Fibroblast of skin of back (primary cell): Measurements from ENCODE around the gene CMTM5.
"Not testable (repeated sequence)": the region's sequence is repeated elsewhere in the genome, so short reads cannot be mapped to it uniquely, and the experiment has no call there.

ENCODE experiments used
- DNase-seq: peaks from one replicate; pipeline ENCODE4 v3.0.0-alpha.2; 2013

Gene CMTM5

DNA sequence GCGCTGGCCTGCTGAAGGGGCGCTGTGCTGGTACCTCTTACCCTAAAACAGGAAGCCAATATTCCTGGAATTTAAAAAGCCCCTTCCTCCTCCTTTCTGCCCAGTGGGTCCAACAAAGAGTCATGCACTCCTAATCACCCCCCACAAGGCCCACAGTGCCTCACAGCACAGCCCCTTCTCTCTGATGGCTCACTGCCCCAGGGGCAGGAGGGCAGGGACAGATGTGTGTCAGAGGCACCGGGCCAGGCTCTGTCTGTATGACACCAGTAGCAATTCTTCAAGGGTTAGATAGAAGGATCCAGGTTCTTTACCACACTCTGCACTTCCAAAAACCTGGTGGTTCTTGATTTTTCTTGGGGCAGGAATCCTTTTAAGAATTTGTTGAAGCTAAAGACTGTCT lies 22.3 kb downstream of the CMTM5 start:
- no peak for DNase-seq

DNA sequence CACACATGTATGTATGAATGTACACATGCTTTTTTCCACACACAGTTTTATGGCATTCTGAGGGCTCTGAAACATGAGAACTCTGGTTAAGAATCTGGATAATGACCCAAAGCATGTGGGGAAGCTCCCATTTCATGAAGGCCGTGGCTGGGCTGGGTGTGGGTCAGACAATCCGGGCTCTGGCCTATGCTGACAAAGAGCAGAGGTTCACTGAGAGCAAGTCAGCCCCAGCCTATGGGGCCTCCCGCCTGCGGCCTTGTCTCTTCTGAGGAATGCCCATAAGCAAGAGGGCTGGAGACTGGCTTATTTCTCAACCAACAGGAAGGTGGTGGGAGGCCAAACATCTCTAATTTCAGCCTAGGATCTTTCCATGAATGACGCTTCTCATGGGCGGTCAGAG lies 22.7 kb downstream of the CMTM5 start:
- DNase-seq, result no peak

DNA sequence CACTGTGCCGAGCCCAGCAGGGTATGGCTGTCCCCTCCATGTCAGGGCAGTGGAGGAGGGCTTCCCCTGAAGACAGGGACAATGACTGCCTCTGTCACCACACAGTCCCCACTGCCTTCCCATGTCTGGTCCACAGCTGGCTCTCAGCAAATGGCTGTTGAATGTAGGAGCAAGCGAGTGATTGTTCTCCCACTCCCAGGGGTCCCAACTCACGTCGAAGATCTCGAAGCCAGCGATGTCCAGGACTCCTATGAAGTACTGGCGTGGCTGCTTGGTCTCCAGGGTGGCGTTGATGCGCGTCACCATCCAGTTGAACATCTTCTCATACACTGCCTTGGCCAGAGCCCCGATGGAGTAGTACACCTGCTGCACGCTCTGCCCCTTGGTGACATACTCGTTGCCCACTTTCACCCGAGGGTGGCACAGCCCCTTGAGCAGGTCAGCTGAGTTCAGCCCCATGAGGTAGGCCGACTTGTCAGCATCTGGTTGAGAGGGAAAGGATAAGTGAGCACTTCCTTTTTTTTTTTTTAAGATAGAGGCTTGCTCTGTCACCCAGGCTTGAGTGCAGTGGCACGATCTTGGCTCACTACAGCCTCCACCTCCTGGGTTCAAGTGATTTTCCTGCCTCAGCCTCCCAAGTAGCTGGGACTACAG lies 23.8 kb downstream of the CMTM5 start:
- DNase-seq, result not testable (repeated sequence)

DNA sequence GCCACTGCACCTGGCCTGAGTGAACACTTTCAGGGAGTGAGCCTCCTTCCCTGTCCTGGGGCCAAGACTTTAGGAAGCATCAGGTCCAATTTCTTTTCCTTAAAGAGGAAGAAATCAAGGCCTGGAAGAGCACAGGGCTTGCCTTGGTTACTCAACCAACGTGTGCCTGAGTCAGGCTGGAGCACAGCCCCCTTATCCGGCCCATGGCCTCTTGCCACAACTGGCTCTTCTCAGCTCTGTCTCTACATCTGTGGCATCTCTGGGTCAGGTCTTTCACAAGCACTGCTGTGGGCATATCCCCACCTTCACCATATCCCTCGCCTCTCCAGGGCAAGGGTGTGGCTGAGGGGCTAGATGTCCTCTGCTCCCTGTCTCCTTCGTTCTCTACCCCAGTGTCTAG lies 24.4 kb downstream of the CMTM5 start:
- DNase-seq, result no peak

DNA sequence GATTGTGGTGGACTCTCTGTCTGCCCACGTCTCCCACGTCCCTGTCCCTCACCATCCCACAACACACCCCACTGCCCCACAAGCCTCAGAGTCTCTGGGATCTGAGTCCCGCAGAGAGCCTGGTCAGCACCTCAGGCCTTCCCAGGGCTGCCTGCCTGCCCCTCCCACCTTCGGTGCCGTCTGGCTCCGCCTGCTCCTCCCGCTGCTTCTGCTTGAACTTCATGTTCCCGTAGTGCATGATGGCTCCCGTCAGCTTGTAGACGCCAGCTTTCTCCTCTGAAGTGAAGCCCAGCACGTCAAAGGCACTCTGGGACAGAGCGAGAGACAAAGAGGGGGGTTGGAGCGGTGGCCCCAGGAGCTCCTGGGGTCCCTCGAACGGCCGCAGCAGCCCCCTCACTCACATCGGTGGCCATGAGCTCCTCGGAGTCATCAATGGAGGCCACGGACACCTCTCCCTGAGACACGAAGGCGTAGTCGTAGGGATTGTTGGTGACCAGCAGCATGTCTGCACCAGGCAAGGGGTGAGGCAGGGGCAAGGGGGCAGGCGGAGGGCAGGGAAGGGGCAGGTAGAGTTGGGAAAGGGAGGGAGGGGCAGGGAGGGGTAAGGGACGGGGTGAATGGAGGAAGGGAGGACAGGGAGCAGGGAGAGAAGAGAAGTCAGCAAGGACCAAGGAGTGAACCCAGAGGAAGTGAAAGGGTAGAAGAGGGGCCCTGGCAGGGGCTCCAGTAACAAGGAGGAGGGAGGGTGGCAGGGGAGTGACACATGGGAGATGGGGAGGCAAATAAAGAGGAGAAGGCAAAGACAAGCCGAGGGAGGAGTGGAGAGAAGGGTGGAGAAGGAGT lies 25.7 kb downstream of the CMTM5 start:
- DNase-seq, result no peak

DNA sequence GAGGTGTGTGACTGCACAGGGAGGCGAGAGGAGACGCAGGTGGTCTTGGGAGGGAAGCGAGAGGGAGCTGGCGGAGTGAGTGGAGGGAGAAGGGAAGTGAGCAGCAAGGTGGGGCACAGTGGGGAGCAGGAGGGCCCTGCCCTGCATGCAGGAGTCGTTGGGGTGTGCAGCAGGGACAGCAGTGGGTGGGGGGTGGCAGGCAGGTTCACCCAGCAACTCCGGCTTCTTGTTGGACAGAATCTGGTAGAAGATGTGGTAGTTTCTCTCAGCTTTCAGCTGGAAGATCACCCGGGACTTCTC lies 26.2 kb downstream of the CMTM5 start:
- DNase-seq, result no peak

DNA sequence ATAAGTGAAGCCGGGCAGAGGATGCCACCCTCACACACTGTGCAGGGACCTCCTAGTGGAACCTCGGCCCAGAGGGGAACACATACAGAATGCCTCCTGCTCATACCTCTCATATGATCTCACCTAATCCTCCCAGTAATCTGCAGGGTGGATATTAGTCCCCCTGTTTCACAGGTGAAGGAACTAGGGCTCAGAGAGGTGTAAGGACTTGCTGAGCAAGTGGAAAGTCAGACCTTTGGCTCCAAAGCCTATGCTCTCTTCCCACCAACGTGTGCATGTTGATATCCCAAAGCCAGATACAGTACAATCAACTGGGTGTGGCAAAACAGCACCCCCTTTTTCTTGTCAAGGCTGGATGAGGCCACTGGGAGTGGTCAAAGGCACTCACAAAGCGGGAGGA lies 27.1 kb downstream of the CMTM5 start:
- DNase-seq, result no peak

DNA sequence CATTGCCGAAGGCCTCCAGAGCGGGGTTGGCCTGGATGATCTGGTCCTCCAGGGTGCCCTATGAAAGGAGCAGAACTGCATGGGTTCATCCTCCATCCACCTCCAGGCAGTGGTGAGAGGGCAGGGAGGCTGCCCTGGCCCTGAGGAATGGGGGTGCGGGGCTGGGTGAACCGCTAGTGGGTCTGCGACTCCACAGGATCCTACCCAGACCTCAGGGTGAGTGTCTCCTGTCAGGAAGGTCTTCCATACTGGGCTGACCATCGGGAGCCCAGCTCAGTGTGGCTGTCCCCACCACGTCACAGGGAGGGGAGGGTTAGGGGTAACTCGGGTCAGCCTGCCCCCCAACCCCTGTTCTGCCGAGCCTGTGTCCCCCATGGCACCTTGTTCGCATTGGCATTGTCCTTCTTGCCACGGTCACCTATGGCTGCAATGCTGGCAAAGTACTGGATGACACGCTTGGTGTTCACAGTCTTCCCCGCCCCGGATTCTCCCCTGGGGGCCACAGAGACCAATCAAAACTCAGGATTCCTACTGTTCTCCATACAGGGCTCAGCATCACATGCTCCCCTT lies 27.6 kb downstream of the CMTM5 start:
- no peak for DNase-seq

DNA sequence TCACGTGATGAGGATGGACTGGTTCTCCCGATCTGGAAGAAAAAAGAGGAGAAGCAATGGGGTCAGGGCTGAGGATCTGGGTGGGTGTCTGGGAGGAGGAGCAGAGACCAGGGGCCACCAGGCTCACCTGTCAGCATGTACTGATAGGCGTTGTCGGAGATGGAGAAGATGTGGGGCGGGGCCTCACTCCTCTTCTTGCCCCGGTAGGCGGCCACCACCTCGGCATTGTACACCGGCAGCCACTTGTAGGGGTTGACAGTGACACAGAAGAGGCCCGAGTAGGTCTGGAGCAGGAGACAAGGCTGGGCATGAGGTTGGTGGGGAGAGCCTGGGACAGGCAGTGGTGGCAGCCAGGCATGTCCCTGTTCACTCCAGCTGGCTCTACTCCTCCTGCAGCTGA lies 28.2 kb downstream of the CMTM5 start:
- DNase-seq, result no peak

DNA sequence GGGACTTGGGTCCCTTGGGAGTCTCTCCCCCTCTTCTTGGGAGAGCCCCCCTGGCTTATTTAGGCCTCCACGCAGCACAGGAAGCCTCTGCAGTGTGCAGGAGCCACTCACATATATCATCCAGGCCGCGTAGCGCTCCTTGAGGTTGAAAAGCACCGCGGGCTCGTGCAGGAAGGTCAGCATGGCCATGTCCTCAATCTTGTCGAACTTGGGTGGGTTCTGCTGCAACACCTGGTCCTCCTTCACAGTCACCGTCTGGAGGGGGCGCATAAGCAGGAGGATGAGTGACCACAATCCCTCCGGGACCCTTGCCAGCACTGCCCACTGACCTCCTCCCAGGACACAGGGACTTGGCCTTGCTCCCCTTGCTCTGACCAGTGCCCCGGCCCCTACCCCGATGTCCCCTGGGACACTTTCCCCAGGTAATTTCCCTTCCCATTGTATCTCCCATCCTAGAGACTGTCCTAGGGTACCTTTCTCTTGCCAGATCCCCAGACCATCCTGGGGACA lies 28.7 kb downstream of the CMTM5 start:
- no peak for DNase-seq

DNA sequence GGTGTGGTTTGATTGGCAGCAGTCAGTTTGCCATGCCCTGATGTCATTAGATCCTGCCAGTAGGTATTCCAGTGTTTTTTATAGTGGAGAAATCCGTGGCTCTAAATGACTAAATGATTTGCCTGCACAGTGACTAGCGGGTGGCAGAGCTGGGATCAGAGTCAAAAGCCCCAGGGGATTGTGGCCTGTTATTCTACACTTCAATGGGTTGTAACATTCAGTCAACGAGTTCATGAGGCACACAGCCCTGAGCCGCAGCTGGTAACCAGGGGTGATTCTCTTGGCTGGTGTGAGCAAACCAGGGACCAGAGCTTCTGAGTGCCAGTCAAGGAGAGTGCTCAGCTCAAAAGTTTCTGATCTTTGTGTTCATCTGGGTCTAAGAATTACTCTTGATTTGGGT lies 29.4 kb downstream of the CMTM5 start:
- DNase-seq, result peak; percentile 1

DNA sequence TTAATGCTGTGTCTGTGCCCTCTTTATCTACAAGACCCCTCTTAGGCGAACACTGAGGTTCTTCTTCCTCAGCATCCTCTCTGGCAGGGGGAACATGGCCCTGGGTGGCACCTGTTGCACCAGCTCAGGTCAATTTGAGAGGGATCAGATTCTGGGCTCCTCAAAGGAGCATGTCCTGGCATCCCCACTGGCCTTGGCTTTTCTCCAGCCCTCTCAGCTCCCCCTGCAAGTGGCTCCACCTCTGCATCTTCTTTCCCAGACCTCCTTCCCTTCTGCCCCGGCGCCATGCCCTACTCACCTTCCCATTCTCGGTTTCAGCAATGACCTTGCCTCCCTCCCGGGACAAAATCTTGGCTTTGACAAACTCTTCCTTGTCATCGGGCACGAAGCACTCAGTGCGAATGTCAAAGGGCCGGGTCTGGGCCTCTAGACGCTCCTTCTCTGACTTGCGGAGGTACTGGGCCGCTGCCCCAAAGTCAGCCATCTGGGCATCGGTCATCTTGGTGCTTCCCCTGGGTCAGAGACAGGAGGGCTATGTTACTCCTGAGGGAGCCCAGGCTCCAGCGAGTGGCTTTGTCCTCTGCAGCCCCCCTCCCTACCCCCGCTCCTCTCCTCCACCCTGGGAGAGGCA lies 30.0 kb downstream of the CMTM5 start:
- DNase-seq, result no peak

DNA sequence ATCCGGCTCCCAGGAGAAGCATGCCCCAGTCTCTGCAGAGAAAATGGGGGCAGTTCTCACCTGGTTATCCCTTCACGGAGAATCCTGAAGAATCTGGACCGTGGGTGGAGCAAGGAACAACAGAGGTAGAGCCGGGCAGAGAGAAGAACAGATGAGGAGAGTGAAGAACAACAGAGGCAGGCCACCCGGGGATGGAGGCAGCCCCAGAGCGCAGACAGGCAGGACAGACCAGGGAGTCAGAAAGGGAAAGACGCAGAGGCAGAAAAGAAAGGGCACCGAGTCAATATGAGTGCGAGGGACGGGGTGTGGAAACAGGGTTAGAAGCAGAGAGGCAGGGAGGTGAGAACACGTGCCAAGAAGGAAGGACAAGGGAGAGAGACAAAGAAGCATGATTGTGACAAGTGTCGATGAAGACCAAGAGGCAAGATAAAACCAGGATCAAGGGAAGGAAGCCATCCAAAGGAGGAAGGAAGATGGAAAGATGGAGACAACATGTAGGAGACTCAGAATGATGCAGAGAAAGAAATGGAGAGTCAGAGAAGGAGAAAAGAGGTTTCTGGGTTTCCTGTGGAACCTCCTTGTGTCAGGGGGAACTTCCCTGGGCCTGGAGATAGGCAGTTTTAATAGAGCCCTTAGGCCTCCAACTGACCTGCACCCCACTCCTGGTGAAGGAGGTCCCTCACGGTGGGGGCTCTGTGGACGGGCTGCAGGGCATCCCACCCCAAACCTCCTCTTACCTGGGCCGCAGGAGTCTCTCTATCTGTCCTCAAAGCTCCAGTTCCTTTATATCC lies 30.9 kb downstream of the CMTM5 start, which contains the start of gene MYH6:
Gene MYH6 (minus strand): TSS at position 758 of the 791 bp plus-strand sequence. CDS start 1,050 bp downstream, outside the sequence.
- DNase-seq, result no peak

DNA sequence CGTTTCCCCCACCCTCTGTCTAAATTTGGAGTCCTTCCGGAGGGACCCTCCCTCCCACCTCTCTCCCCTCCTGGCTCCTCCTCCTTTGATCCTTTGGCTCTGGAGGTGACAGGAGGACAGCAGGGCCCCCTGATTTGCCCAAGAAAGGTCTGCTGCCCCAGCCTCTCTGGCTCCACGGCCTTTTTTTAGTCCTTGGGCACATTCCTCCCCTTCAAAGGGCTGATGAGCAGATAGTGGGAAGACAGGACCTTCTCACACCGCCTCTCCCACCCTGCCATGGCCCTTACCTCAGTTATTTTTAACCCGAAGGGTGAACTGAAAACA lies 31.4 kb downstream of the CMTM5 start:
- no peak for DNase-seq

DNA sequence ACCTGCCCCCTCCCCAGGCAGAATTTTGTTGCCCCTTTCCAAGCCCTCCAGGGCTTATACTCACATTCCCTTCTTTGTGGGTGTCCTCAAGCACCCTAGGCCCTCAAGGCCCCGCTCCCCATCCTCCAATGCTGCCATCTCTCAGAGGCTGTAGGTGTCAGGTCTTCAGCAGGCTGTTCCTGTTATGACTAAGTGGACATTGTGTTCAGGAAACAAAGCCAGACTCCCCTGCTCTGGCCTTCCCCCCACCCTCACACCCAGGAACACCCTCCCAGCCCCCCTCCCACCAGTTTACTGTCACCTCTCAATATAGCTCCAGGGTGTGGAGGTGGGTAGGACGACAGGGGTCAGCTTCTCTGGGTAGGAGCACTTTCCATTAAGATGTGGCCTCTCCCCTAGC lies 32.6 kb downstream of the CMTM5 start:
- DNase-seq, result no peak

DNA sequence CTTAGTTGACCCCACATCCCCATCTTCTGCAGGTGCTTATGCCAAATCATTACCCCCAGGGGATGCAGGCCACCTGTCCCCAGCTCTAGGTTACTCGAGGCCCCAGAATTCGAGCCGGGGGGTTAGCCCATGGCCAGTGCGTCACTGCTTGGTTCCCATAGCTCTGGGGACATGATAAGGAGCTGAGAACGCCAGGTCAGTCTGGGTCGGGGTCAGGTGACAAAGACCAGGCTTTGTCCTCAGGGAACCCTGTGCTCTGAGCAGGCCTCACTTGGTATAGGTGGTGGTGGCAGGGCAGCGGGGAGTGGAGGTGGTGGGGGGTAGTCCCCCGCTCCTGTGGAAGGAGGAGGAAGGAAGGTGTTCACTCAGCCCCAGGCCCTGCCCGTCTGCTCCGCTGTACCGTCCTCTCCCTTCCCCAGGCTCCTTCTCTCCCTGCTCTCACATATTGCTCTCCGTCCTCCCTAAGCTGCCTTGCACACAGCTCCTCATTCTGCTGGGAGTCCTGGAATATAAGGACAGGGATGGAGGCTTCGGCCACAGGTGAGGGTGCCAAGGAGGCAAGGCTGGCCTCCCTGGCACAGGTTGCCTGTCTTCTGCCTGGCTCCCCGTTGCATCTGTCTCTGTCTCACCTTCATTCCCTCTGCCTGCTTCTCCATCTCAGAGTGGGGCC lies 33.3 kb downstream of the CMTM5 start:
- DNase-seq, result no peak

DNA sequence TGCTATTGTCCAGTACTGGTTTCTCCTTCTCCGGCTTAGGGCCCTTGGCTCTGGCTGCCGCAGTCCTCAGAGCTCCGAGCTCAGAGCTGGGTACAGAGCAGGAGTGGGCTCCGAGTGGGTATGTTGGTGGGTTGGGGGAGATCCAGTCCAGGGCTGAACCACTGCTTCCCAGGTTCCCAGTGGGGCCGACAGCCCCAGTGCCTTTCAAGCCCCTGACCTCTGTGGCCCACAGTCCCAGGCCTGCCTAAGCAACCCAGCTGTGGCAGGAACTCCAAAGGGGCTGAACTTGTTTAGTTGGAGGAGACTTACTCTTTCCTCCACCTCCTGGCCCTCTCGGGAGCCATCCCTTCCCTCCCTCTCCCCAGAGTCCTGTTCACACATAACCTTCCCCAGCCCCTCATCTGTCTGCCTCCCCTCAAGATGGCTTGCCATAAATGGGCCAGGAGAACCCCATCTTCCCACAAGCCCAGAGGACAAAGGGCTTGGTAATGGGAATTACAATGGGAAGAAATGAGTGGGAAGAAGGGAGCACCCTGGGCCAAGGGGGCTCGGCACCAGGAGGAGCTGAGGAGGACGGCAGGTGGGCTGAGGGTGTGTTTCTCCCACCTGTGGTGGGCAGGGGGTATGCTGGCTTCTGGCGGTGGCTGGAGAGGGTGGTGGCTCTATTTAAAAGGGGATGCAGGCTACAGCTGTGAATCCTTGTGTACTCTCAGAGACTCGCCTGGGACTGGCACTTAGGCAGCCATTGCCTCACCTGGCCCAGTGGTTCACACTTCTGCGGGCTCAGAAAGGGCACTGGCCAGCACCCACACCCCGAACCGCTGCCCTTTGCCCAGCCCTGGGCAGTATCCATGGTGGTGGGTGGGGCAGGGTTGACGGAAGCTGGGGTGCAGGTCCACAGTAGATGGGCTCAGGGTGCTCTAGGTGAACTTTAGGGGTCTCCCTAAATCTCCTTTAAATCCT lies 35.0 kb downstream of the CMTM5 start:
- no peak for DNase-seq

DNA sequence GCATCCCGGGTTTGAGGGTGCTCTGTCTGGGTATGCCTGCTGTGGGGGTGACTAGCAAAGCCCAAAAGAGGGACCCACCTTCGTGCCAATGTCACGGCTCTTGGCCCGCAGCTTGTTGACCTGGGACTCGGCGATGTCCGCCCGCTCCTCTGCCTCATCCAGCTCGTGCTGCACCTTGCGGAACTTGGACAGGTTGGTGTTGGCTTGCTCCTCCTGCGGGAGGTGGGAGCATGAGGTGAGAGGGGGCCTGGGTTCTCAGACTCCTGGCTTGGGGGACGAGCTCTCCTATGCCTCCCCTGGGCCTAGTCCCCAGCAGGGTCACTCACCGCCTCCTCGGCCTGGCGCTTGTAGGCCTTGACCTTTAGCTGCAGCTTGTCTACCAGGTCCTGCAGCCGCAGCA lies 36.8 kb downstream of the CMTM5 start:
- DNase-seq, result no peak

DNA sequence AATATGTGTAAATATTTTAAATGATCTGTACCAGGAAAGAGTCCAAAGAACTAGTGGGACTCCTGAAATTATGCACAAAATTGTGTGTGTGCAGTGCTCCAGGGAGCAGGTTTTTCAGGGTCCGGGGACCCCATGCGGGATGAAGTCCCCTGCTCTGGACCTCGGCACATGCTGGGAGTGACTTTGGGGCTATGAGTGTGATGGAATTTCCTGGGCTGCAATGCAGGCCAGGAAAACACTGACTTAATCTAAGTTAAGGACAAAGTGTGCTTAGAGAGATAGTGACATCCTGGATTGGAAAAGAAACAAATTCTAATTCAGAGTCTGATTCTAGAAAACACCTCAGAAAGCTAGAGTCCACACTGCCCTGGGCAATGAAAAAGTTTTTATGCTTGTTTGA lies 37.4 kb downstream of the CMTM5 start:
- DNase-seq, result no peak

DNA sequence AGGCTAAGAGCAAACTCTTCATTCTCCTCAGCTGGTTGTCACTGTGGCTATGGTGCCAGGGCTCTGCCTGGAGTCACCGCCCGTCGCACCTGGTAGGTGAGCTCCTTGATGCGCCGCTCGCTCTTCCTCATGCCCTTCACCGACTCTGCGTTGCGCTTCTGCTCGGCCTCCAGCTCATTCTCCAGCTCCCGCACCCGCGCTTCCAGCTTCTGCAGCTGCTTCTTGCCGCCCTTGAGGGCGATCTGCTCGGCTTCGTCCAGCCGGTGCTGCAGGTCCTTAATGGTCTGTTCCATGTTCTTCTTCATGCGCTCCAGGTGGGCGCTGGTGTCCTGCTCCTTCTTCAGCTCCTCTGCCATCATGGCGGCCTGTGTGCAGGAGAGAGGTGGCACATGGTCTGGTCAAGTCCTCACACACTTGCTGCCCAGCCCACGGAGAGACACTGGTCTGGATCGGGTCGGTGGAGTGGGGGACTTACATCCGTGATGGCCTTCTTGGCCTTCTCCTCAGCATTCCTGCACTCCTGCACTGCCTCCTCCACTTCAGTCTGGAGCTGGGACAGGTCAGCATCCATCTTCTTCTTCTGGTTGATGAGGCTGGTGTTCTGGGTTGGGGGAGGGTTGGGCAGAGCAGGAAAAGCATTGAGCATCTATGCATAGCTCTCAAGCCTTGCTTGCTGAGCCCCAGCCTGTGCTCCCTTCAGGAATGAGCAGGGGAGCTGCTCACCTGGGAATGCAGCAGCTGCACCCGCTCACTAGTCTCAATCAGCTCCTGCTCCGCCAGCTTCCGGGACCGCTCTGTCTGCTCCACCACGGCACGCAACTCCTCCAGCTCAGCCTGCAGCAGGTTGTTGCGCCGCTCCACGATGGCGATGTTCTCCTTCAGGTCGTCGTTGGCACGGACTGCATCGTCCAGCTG lies 38.3 kb downstream of the CMTM5 start:
- no peak for DNase-seq
